Caki2 (cell line): Measurements from ENCODE around the gene ACBD6. TPM values are rescaled to one million over a fixed set of nuclear protein-coding genes. Genes with fewer than 3 reads are reported as not detected.

Experiments used
- DNase-seq: peaks from one replicate; pipeline ENCODE4 v3.0.0-alpha.2; 2015; ENCODE audit warnings: low read depth
- in situ Hi-C: cut with HindIII; loops from 2 replicates; pipeline ENCODE4 v1.10.0; 2016; ENCODE audit warnings: low sequenced_read_pairs, low pct_unique_long_range_greater_than_20kb, mixed read lengths
- total RNA-seq: library from RNA; depleted of rRNA; stranded (reverse); fragments of >200 nt; shearing (Covaris generic); gene quantifications from 2 replicates; pipeline ENCODE4 v1.2.3, GENCODE V29; 2014; ENCODE audit warnings: low replicate concordance; rRNA removed

Gene ACBD6
- total RNA-seq, 1 experiment from 2014 or later, result 44.2 TPM

GRCh38 chr1:180248731-180249681, 253.4 kb downstream of the ACBD6 start:
- in situ Hi-C loops, result no loop called here
- no peak for DNase-seq

GRCh38 chr1:180248176-180248575, 254.2 kb downstream of the ACBD6 start:
- DNase-seq, result no peak
- in situ Hi-C loops, result no loop called here

GRCh38 chr1:180247580-180247979, 254.8 kb downstream of the ACBD6 start:
- no peak for DNase-seq
- in situ Hi-C loops, result no loop called here

GRCh38 chr1:180247061-180247460, 255.3 kb downstream of the ACBD6 start:
- in situ Hi-C loops, result no loop called here
- DNase-seq, result no peak

GRCh38 chr1:180246579-180246978, 255.8 kb downstream of the ACBD6 start:
- no peak for DNase-seq
- in situ Hi-C loops, result no loop called here

- no peak for DNase-seq
- in situ Hi-C loops, result no loop called here
Observed at GRCh38 chr1:180244840-180245239, 257.5 kb downstream of the ACBD6 start.

- no peak for DNase-seq
- in situ Hi-C loops, result no loop called here
Observed at GRCh38 chr1:180243517-180244221, 258.7 kb downstream of the ACBD6 start.

GRCh38 chr1:180241716-180242544, 260.4 kb downstream of the ACBD6 start:
- in situ Hi-C loops, result no loop called here
- DNase-seq, result no peak

- DNase-seq, result no peak
- in situ Hi-C loops, result no loop called here
Observed at GRCh38 chr1:180239145-180240096, 263.0 kb downstream of the ACBD6 start.

- DNase-seq, result no peak
- in situ Hi-C loops, result no loop called here
Observed at GRCh38 chr1:180238675-180239074, 263.7 kb downstream of the ACBD6 start.

Other genes starting within 250 kb of the ACBD6 start
- 0.61 TPM in 1 of 2 replicates, not detected in the other for gene OVAAL, start 56.4 kb upstream of the ACBD6 start, total RNA-seq
- 14.1 and 20.4 TPM in 2 replicates for gene XPR1, start 129.4 kb upstream of the ACBD6 start, total RNA-seq